Nephron progenitor cell (in vitro differentiated cells): ENCODE measurements around the gene NOL8.

Experiments
- DNase-seq: peaks from one replicate; pipeline ENCODE4 v3.0.0; 2021
- H3K27ac Mint-ChIP-seq: 2 replicates; pipeline ENCODE4 v1.8.0; 2021; ENCODE audit warnings: mild to moderate bottlenecking, moderate library complexity, mixed read lengths
- H3K27me3 Mint-ChIP-seq: 2 replicates; pipeline ENCODE4 v1.8.0; 2021; ENCODE audit warnings: mild to moderate bottlenecking, low read depth, mixed read lengths; ENCODE audit not compliant: poor library complexity
- H3K36me3 Mint-ChIP-seq: 2 replicates; pipeline ENCODE4 v1.8.0; 2021; ENCODE audit warnings: low read depth, mixed read lengths
- H3K4me1 Mint-ChIP-seq: 2 replicates; pipeline ENCODE4 v1.8.0; 2021; ENCODE audit warnings: mixed read lengths
- H3K4me3 Mint-ChIP-seq: 2 replicates; pipeline ENCODE4 v1.8.0; 2021; ENCODE audit warnings: mild to moderate bottlenecking, moderate library complexity, mixed read lengths
- H3K9me3 Mint-ChIP-seq: 2 replicates; pipeline ENCODE4 v1.8.0; 2021; ENCODE audit warnings: mild to moderate bottlenecking, moderate library complexity, mixed read lengths
- CTCF ChIP-seq: fragments of 200-600 bp; sonication (generic); IDR thresholded peaks from 2 replicates; pipeline ENCODE4 v1.5.0; 2021; ENCODE audit warnings: antibody characterized with exemption

Gene NOL8

GRCh38 chr9:92324889-92325268, 271 bp downstream of the NOL8 start:
- TF ChIP-seq CTCF: no peak
- H3K4me3 Mint-ChIP-seq: peak overlapping the region; percentile 97

GRCh38 chr9:92324431-92324830, 719 bp downstream of the NOL8 start:
- H3K27ac Mint-ChIP-seq: peak overlapping the region; percentile 100
- peaks cover 28% of the 10 kb centered on the region for H3K36me3 Mint-ChIP-seq
- no peak for DNase-seq
- H3K27me3 Mint-ChIP-seq: no peaks in the 10 kb centered on the region
- H3K9me3 Mint-ChIP-seq: no peaks in the 10 kb centered on the region
- peaks cover 25% of the 10 kb centered on the region for H3K4me1 Mint-ChIP-seq
- TF ChIP-seq CTCF: no peak
- H3K4me3 Mint-ChIP-seq: peak overlapping the region; percentile 97

More at GRCh38 chr9:92324889-92325268, 271 bp downstream of the NOL8 start:
- no peaks in the 10 kb centered on the region for H3K27me3 Mint-ChIP-seq
- DNase-seq: no peak
- H3K9me3 Mint-ChIP-seq: no peaks in the 10 kb centered on the region
- H3K4me1 Mint-ChIP-seq: peaks cover 25% of the 10 kb centered on the region
- peaks cover 25% of the 10 kb centered on the region for H3K36me3 Mint-ChIP-seq
- H3K27ac Mint-ChIP-seq: peak overlapping the region; percentile 100

- Mint-ChIP-seq H3K27me3 (no peaks in the 10 kb centered on the region), H3K36me3 (peaks cover 78% of the 10 kb centered on the region), H3K4me1 (peaks cover 12% of the 10 kb centered on the region), H3K27ac (no peak overlapping the region), H3K9me3 (no peaks in the 10 kb centered on the region), H3K4me3 (no peak overlapping the region)
- no peak for TF ChIP-seq CTCF
- no peak for DNase-seq
Observed at GRCh38 chr9:92315456-92315855, 9.7 kb downstream of the NOL8 start.

GRCh38 chr9:92313624-92314012, 11.5 kb downstream of the NOL8 start:
- DNase-seq: no peak
- peaks cover 76% of the 10 kb centered on the region for H3K36me3 Mint-ChIP-seq
- H3K9me3 Mint-ChIP-seq: no peaks in the 10 kb centered on the region
- peak overlapping the region; percentile 41 for H3K27ac Mint-ChIP-seq
- TF ChIP-seq CTCF: no peak
- H3K4me3 Mint-ChIP-seq: no peak overlapping the region
- no peaks in the 10 kb centered on the region for H3K27me3 Mint-ChIP-seq
- H3K4me1 Mint-ChIP-seq: peaks cover 12% of the 10 kb centered on the region

GRCh38 chr9:92312887-92313623, 12.1 kb downstream of the NOL8 start:
- no peaks in the 10 kb centered on the region for H3K27me3 Mint-ChIP-seq
- DNase-seq: no peak
- H3K36me3 Mint-ChIP-seq: peaks cover 76% of the 10 kb centered on the region
- peaks cover 12% of the 10 kb centered on the region for H3K4me1 Mint-ChIP-seq
- no peak overlapping the region for H3K4me3 Mint-ChIP-seq
- H3K27ac Mint-ChIP-seq: peak overlapping the region; percentile 41
- no peaks in the 10 kb centered on the region for H3K9me3 Mint-ChIP-seq
- TF ChIP-seq CTCF: no peak

GRCh38 chr9:92310562-92310961, 14.6 kb downstream of the NOL8 start:
- H3K4me3 Mint-ChIP-seq: no peak overlapping the region
- no peaks in the 10 kb centered on the region for H3K9me3 Mint-ChIP-seq
- H3K27ac Mint-ChIP-seq: no peak overlapping the region
- H3K36me3 Mint-ChIP-seq: peaks cover 71% of the 10 kb centered on the region
- TF ChIP-seq CTCF: no peak
- peaks cover 12% of the 10 kb centered on the region for H3K4me1 Mint-ChIP-seq
- no peaks in the 10 kb centered on the region for H3K27me3 Mint-ChIP-seq
- no peak for DNase-seq
